ENCODE data around the gene TMEM186. TPM values are rescaled to one million over a fixed set of nuclear protein-coding genes. Genes with fewer than 3 reads are reported as not detected.
"Not testable (repeated sequence)": the region's sequence is repeated elsewhere in the genome, so short reads cannot be mapped to it uniquely, and the experiment has no call there.

TMEM186 gene
- total RNA-seq, 1 donor from 2014 or later: 20.4 TPM

- DNase-seq: no peak
- Mint-ChIP-seq H3K27ac (no peak overlapping the region), H3K36me3 (ENCODE audit: low read depth) (no peaks in the 10 kb centered on the region), H3K27me3 (no peaks in the 10 kb centered on the region), H3K4me3 (no peak overlapping the region), H3K4me1 (no peaks in the 10 kb centered on the region), H3K9me3 (no peaks in the 10 kb centered on the region)
- intact Hi-C loops (cut with micrococcal nuclease): no loop called here
Observed at GRCh38 chr16:8751481-8752311, 45.7 kb downstream of the TMEM186 start.

GRCh38 chr16:8748944-8749343 is 48.5 kb downstream of the TMEM186 start:
- H3K9me3 Mint-ChIP-seq; H3K36me3 Mint-ChIP-seq (ENCODE audit: low read depth); intact Hi-C loops (cut with micrococcal nuclease); DNase-seq; H3K4me1 Mint-ChIP-seq; H3K4me3 Mint-ChIP-seq; H3K27me3 Mint-ChIP-seq; H3K27ac Mint-ChIP-seq: not testable (repeated sequence)

Other genes starting within 250 kb of the TMEM186 start
- gene TMEM114, start 207.1 kb downstream of the TMEM186 start, total RNA-seq: not detected in 2 replicates
- gene METTL22, start 175.9 kb downstream of the TMEM186 start, total RNA-seq: 36.2 and 38.4 TPM in 2 replicates
- gene ABAT, start 123.0 kb downstream of the TMEM186 start, total RNA-seq: 5.0 and 5.9 TPM in 2 replicates
- gene PMM2, start 200 bp upstream of the TMEM186 start, total RNA-seq: 74.1 and 74.9 TPM in 2 replicates
- 67.7 and 73.3 TPM in 2 replicates for gene CARHSP1, start 71.4 kb upstream of the TMEM186 start, total RNA-seq
- gene LITAFD, start 84.7 kb upstream of the TMEM186 start, total RNA-seq: not detected in 2 replicates
- gene USP7, start 166.3 kb upstream of the TMEM186 start, total RNA-seq: 180 and 186 TPM in 2 replicates

All from activated CD4-positive, alpha-beta T cell treated with anti-CD3 and anti-CD28 coated beads, Interleukin-2, amount 10 ng/mL, durations not matched to agents 24 days and 14 days (primary cell).